ENCODE measurements around the gene MXRA8. TPM values are rescaled to one million over a fixed set of nuclear protein-coding genes. Genes with fewer than 3 reads are reported as not detected.
"Not testable (repeated sequence)": the region's sequence is repeated elsewhere in the genome, so short reads cannot be mapped to it uniquely, and the experiment has no call there.

Gene MXRA8
- total and polyA plus RNA-seq, 3 experiments from 2014 or later, result 0.26 to 0.61 (median 0.29) TPM

DNA sequence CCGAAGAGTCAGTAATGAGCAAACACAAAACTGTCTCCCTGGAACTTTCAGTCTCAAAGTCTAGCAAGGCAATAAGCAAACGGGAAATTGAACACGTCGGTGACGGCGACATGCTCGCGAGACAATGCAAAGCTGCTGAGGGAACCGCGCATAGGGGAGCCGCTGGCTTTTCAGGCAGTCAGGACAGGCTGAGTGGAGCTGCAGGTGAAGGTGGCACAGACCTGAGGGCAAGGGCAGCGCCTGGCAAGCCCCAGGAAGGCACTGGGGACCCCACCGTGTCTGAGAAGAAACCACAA, 38.8 kb downstream of the MXRA8 start:
- Mint-ChIP-seq H3K36me3 (peaks cover 0 to 51% (median 2%) of the 10 kb centered on the region in 3 donors), H3K4me3 (peak overlapping the region in 2 of 7 donors; percentile 52 to 63), H3K27ac (peak overlapping the region in 1 of 8 donors; percentile 43), H3K27me3 (no peaks in the 10 kb centered on the region), H3K9me3 (no peaks in the 10 kb centered on the region), H3K4me1 (peaks cover 23 to 39% (median 30%) of the 10 kb centered on the region in 3 donors)
- no peak overlapping the region for H3K4me3 ChIP-seq (ENCODE audit: low read length)
- ChIA-PET CTCF (no interaction called here), POLR2A (interaction anchor here (1.4 kb wide), 1 partner anchor 10 kb away, joined by 4 read pairs; no protein-coding TSS in a partner anchor)
- DNase-seq, result no peak
- no peak overlapping the region for H3K27ac ChIP-seq (ENCODE audit: low read depth, low read length)
- H3K36me3 ChIP-seq (ENCODE audit: insufficient read depth, low read length), result peaks cover 7% of the 10 kb centered on the region
- no peaks in the 10 kb centered on the region for H3K9me3 ChIP-seq (ENCODE audit: low read length)
- no peaks in the 10 kb centered on the region for H3K27me3 ChIP-seq (ENCODE audit: insufficient read depth, low read length, poor library complexity, severe bottlenecking)
- peaks cover 15% of the 10 kb centered on the region for H3K4me1 ChIP-seq (ENCODE audit: insufficient read depth, low read length)

DNA sequence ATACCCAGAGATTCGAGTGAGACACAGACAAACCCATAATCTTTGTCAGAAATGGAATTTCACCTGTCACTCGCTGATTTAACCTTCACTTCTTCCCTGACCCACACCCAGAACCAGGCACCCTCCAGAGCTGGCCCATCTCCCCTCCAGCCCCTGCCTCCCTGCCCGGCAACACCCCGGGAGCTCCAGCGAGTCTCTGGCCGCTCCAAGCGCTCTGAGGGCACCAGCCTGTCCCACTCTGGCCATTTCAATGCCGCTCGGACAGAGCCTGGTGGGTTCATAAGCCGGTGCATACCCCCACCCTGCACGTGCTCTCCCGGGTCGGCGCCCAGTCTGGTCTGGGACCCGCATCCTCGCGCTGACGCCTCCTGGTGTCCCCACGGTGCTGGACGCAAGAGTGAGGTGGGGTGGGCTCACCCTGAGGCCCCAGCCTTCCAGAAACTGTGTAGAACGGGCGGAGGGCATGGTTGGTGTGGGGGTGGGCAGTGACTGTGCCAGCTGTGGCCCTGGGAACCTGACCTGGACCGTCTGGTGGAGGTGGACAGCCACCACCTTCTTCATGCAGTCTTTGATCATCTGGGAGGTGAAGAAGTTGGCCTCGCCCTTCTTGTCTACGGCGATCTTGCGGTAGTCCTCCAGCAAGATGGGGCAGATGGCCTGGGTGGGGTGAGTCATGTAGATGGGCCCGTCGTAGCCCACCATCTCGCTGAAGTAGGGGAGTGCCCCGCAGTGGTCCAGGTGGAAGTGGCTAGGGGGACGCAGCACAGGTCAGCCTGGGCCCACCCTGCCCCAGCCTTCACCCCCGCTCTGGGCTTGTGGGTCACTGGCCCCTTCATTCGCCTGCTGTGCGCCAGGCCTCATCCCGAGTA, 39.3 kb downstream of the MXRA8 start:
- ChIA-PET CTCF (no interaction called here), POLR2A (interaction anchor here (1.4 kb wide), 1 partner anchor 10 kb away, joined by 4 read pairs; no protein-coding TSS in a partner anchor)
- H3K36me3 Mint-ChIP-seq, result peaks cover 0 to 52% (median 2%) of the 10 kb centered on the region in 3 donors
- no peaks in the 10 kb centered on the region for H3K9me3 Mint-ChIP-seq
- H3K27ac Mint-ChIP-seq, result peak overlapping the region in 1 of 8 donors; percentile 43
- no peak overlapping the region for H3K27ac ChIP-seq (ENCODE audit: low read depth, low read length)
- no peaks in the 10 kb centered on the region for H3K27me3 ChIP-seq (ENCODE audit: insufficient read depth, low read length, poor library complexity, severe bottlenecking)
- no peak overlapping the region for H3K4me3 ChIP-seq (ENCODE audit: low read length)
- H3K4me1 ChIP-seq (ENCODE audit: insufficient read depth, low read length), result peaks cover 15% of the 10 kb centered on the region
- H3K9me3 ChIP-seq (ENCODE audit: low read length), result no peaks in the 10 kb centered on the region
- peaks cover 7% of the 10 kb centered on the region for H3K36me3 ChIP-seq (ENCODE audit: insufficient read depth, low read length)
- H3K4me3 Mint-ChIP-seq, result peak overlapping the region in 1 of 7 donors; percentile 52
- no peak for DNase-seq
- H3K27me3 Mint-ChIP-seq, result no peaks in the 10 kb centered on the region
- H3K4me1 Mint-ChIP-seq, result peaks cover 21 to 36% (median 30%) of the 10 kb centered on the region in 3 donors

DNA sequence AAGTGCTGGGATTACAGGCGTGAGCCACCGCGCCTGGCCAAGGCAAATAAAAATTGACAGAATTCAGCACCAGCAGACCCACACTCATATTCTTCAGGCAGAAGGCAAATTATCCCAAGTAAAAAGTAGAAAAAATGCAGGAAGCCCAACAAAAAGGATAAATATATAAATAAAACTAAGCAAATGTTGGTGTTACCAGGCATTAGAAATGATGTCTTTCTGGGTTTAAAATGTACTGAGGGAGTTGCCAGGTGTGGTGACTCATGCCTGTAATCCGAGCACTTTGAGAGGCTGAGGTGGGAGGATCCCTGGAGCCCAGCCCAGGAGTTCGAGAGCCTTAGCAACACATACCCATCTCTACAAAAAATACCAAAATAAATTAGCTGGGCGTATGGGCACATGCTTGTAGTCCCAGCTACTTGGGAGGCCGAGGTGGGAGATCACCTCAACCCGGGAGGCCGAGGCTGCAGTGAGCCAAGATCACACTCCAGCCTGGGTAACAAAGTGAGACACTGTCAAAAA, 40.2 kb downstream of the MXRA8 start:
- Histone ChIP-seq H3K9me3 (ENCODE audit: low read length) (no peaks in the 10 kb centered on the region), H3K4me1 (ENCODE audit: insufficient read depth, low read length) (peaks cover 10% of the 10 kb centered on the region), H3K36me3 (ENCODE audit: insufficient read depth, low read length) (peaks cover 7% of the 10 kb centered on the region), H3K27ac (ENCODE audit: low read depth, low read length) (no peak overlapping the region), H3K27me3 (ENCODE audit: insufficient read depth, low read length, poor library complexity, severe bottlenecking) (no peaks in the 10 kb centered on the region), H3K4me3 (ENCODE audit: low read length) (no peak overlapping the region)
- ChIA-PET CTCF (no interaction called here), POLR2A (no interaction called here)
- Mint-ChIP-seq H3K36me3 (peaks cover 0 to 57% (median 2%) of the 10 kb centered on the region in 3 donors), H3K4me3 (no peak overlapping the region), H3K27ac (peak overlapping the region in 2 of 8 donors; percentile 20 to 71), H3K27me3 (no peaks in the 10 kb centered on the region), H3K4me1 (peaks cover 16 to 31% (median 24%) of the 10 kb centered on the region in 3 donors), H3K9me3 (no peaks in the 10 kb centered on the region)
- no peak for DNase-seq

DNA sequence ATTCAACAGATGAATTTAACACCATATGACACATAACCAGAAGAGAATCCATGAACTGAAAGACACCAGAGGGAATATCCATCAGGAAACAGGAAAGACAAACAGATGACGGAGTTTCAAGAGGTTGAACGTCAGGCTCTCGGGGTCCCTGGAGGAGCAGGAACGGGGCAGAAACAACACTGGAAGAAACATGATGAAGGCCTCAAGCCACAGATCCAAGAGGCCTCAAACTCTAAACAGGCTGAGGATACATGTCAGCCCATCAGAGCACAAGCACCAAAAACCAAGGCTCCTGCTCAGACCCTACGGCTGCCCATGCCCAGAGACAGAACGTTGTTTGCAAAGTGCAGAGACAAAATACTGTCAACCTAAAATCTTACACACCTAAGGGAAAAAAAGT, 40.9 kb downstream of the MXRA8 start:
- Mint-ChIP-seq H3K9me3 (no peaks in the 10 kb centered on the region), H3K27me3 (no peaks in the 10 kb centered on the region), H3K4me3 (peak overlapping the region in 1 of 7 donors; percentile 56), H3K27ac (peak overlapping the region in 3 of 8 donors; percentile 11 to 60 (median 20)), H3K36me3 (peaks cover 0 to 63% (median 2%) of the 10 kb centered on the region in 3 donors), H3K4me1 (peaks cover 14 to 24% (median 19%) of the 10 kb centered on the region in 3 donors)
- no peak overlapping the region for H3K27ac ChIP-seq (ENCODE audit: low read depth, low read length)
- DNase-seq, result no peak
- no peaks in the 10 kb centered on the region for H3K9me3 ChIP-seq (ENCODE audit: low read length)
- ChIA-PET CTCF (no interaction called here), POLR2A (no interaction called here)
- no peak overlapping the region for H3K4me3 ChIP-seq (ENCODE audit: low read length)
- H3K36me3 ChIP-seq (ENCODE audit: insufficient read depth, low read length), result peaks cover 7% of the 10 kb centered on the region
- no peaks in the 10 kb centered on the region for H3K27me3 ChIP-seq (ENCODE audit: insufficient read depth, low read length, poor library complexity, severe bottlenecking)
- H3K4me1 ChIP-seq (ENCODE audit: insufficient read depth, low read length), result peaks cover 5% of the 10 kb centered on the region

DNA sequence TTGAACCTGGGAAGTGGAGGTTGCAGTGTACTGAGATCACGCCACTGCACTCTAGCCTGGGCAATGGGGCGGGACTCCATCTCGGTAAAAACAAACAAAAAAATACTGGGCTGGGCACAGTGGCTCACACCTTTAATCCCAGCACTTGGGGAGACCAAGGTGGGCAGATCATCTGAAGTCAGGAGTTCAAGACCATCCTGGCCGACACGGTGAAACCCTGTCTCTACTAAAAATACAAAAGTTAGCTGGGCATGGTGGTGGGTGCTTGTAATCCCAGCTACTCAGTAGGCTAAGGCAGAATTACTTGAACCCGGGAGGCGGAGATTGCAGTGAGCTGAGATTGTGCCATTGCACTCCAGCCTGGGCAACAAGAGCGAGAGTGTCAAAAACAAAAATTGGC, 42.2 kb downstream of the MXRA8 start:
- peak overlapping the region in 1 of 7 donors; percentile 48 for H3K4me3 Mint-ChIP-seq
- DNase-seq; H3K9me3 ChIP-seq (ENCODE audit: low read length); H3K36me3 ChIP-seq (ENCODE audit: insufficient read depth, low read length); CTCF ChIA-PET; POLR2A ChIA-PET; H3K27me3 Mint-ChIP-seq; H3K4me3 ChIP-seq (ENCODE audit: low read length); H3K9me3 Mint-ChIP-seq; H3K4me1 ChIP-seq (ENCODE audit: insufficient read depth, low read length); H3K27me3 ChIP-seq (ENCODE audit: insufficient read depth, low read length, poor library complexity, severe bottlenecking); H3K27ac ChIP-seq (ENCODE audit: low read depth, low read length): not testable (repeated sequence)
- H3K27ac Mint-ChIP-seq, result peak overlapping the region in 2 of 8 donors; percentile 52 to 66
- H3K36me3 Mint-ChIP-seq, result peaks cover 0 to 68% (median 2%) of the 10 kb centered on the region in 3 donors
- peaks cover 9 to 14% (median 12%) of the 10 kb centered on the region in 3 donors for H3K4me1 Mint-ChIP-seq

DNA sequence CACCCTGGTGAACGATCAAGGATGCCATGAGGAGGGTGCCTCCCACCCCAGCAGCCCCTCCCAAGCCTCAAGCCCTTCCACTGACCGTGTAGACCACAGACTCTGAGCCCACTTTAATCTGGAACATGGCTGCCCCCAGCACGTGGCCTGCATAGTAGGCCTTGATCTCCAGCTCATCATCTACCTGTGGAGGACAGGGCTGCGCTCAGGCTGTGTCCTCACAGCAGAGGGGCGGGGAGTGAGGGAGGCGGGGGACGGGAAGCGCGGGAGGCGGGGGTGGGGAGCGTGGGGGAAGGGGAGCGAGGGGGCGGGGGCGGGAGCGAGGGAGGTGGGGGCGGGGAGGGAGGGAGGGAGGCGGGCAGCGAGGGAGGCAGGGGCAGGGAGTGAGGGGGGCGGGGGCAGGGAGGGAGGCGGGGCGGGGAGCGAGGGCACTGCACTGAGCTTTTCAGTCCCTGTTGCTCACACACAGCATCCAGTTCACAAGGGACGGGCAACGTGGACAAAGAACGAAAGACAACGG, 42.9 kb downstream of the MXRA8 start:
- no peaks in the 10 kb centered on the region for H3K9me3 ChIP-seq (ENCODE audit: low read length)
- no peaks in the 10 kb centered on the region for H3K9me3 Mint-ChIP-seq
- H3K27me3 ChIP-seq (ENCODE audit: insufficient read depth, low read length, poor library complexity, severe bottlenecking), result no peaks in the 10 kb centered on the region
- H3K4me1 Mint-ChIP-seq, result peaks cover 9 to 14% (median 11%) of the 10 kb centered on the region in 3 donors
- no peak overlapping the region for H3K4me3 ChIP-seq (ENCODE audit: low read length)
- DNase-seq, result no peak
- peak overlapping the region in 1 of 8 donors; percentile 52 for H3K27ac Mint-ChIP-seq
- no peaks in the 10 kb centered on the region for H3K27me3 Mint-ChIP-seq
- H3K27ac ChIP-seq (ENCODE audit: low read depth, low read length), result no peak overlapping the region
- H3K36me3 Mint-ChIP-seq, result peaks cover 0 to 71% (median 2%) of the 10 kb centered on the region in 3 donors
- ChIA-PET POLR2A (no interaction called here), CTCF (interaction anchor here (1.4 to 2.1 kb wide), 2 partner anchors 10 to 56 kb away, joined by 4 read pairs; no protein-coding TSS in a partner anchor)
- no peak overlapping the region for H3K4me3 Mint-ChIP-seq
- no peaks in the 10 kb centered on the region for H3K4me1 ChIP-seq (ENCODE audit: insufficient read depth, low read length)
- H3K36me3 ChIP-seq (ENCODE audit: insufficient read depth, low read length), result peaks cover 7% of the 10 kb centered on the region

DNA sequence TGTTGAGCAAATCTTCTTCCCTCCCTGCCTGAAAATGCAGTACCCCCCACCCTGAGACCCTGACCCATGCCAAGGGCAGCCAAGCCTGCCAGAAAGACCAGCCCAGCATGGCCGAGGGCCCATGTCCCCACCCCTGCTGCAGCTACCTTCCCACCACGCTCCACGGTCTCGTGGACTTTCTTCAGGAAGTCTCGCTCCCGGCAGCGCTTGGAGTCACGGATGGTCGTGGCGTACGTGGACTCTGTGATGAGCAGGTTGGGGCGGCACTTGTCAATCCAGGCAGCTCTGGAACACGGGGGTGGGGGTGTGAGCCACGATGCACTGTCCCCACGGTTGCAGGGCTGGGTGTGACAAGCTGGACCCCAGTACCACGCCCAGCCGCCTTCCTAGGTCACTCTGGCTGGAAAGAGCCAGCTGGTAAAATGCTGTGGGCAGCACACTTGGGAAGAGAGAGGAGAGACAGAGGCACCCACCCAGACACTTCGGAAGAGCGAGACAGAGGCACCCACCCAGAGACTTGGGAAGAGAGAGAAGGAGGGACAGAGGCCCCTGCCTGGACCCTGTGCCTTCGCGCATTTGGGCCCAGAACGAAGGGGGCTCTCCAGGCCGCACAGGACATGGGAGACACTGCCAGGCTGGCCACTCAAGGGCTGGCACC, 43.5 kb downstream of the MXRA8 start:
- Mint-ChIP-seq H3K36me3 (peaks cover 0 to 66% (median 2%) of the 10 kb centered on the region in 3 donors), H3K9me3 (no peaks in the 10 kb centered on the region), H3K4me1 (peaks cover 5 to 13% (median 10%) of the 10 kb centered on the region in 3 donors), H3K27ac (peak overlapping the region in 1 of 8 donors; percentile 54), H3K4me3 (no peak overlapping the region), H3K27me3 (no peaks in the 10 kb centered on the region)
- Histone ChIP-seq H3K4me1 (ENCODE audit: insufficient read depth, low read length) (peaks cover under 1% of the 10 kb centered on the region), H3K27ac (ENCODE audit: low read depth, low read length) (no peak overlapping the region), H3K27me3 (ENCODE audit: insufficient read depth, low read length, poor library complexity, severe bottlenecking) (no peaks in the 10 kb centered on the region), H3K36me3 (ENCODE audit: insufficient read depth, low read length) (peaks cover 7% of the 10 kb centered on the region), H3K9me3 (ENCODE audit: low read length) (no peaks in the 10 kb centered on the region), H3K4me3 (ENCODE audit: low read length) (no peak overlapping the region)
- ChIA-PET POLR2A (no interaction called here), CTCF (interaction anchor here (1.4 to 2.1 kb wide), 2 partner anchors 9 to 57 kb away, joined by 4 read pairs; no protein-coding TSS in a partner anchor)
- DNase-seq, result no peak

Data from CD8-positive, alpha-beta memory T cell (primary cell).